Fibroblast of lung (primary cell): ENCODE measurements around the gene ELOVL2.

ENCODE experiments used
- EZH2 ChIP-seq: IDR thresholded peaks from 2 replicates; pipeline ENCODE4 v1.5.1; 2012; ENCODE audit warnings: low read length, control low read depth, mild to moderate bottlenecking; ENCODE audit errors: missing control alignments
- TF ChIP-seq, protein P1 (sequence below), 2 donors: IDR thresholded peaks in 1 of 2; conservative IDR thresholded peaks in 1 of 2; 1 replicate in 1 of 2; 2 replicates in 1 of 2; pipeline ENCODE4 v1.5.1; 2011 to 2012; ENCODE audit warnings: low read length in 2 of 2, control low read depth in 1 of 2, inconsistent platforms in 1 of 2, low read depth in 1 of 2, mild to moderate bottlenecking in 1 of 2

DNA sequence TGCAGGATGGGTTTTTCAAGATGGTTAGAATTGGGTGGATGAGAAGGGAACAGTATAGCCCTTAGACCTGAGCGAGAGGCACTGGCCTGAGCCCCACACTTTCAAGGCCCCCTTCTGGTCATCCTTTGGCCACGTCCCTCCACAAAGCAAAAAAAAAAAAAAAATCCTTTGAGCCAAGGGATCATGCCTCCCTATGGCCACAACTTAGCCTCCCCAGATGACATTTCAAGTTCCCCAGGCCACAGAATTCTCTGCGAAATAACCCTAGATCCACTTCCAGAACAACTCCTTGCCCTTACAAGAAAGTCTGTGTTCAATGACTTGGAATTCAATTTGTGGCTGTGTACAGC is 30.4 kb downstream of the ELOVL2 start:
- TF ChIP-seq, protein P1, sequence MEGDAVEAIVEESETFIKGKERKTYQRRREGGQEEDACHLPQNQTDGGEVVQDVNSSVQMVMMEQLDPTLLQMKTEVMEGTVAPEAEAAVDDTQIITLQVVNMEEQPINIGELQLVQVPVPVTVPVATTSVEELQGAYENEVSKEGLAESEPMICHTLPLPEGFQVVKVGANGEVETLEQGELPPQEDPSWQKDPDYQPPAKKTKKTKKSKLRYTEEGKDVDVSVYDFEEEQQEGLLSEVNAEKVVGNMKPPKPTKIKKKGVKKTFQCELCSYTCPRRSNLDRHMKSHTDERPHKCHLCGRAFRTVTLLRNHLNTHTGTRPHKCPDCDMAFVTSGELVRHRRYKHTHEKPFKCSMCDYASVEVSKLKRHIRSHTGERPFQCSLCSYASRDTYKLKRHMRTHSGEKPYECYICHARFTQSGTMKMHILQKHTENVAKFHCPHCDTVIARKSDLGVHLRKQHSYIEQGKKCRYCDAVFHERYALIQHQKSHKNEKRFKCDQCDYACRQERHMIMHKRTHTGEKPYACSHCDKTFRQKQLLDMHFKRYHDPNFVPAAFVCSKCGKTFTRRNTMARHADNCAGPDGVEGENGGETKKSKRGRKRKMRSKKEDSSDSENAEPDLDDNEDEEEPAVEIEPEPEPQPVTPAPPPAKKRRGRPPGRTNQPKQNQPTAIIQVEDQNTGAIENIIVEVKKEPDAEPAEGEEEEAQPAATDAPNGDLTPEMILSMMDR (conservative IDR thresholded peaks at IDR 0.05 in 1 of 2, IDR thresholded peaks at IDR 0.05 in 1 of 2; ENCODE audit: low read depth in 1 of 2, low read length in 2 of 2): no peak
- TF ChIP-seq EZH2: no peak
